Pons (tissue), 1 donor: ENCODE data around the gene PLD3.
"Not testable (repeated sequence)": the region's sequence is repeated elsewhere in the genome, so short reads cannot be mapped to it uniquely, and the experiment has no call there.

ENCODE experiments used
- DNase-seq: peaks from one replicate; pipeline ENCODE4 v3.0.0-alpha.2; 2016; ENCODE audit warnings: low spot score

Gene PLD3

GRCh38 chr19:40365010-40365409 lies 16.5 kb downstream of the PLD3 start:
- no peak for DNase-seq

GRCh38 chr19:40365613-40366401 lies 17.3 kb downstream of the PLD3 start:
- DNase-seq: peak; percentile 36

GRCh38 chr19:40366697-40367561 lies 18.4 kb downstream of the PLD3 start:
- no peak for DNase-seq

- DNase-seq: no peak
Observed at GRCh38 chr19:40367577-40368434, 19.3 kb downstream of the PLD3 start.

- DNase-seq: no peak
Observed at GRCh38 chr19:40369797-40370196, 21.3 kb downstream of the PLD3 start.

GRCh38 chr19:40370253-40370652 lies 21.8 kb downstream of the PLD3 start:
- DNase-seq: not testable (repeated sequence)

GRCh38 chr19:40370997-40371801 lies 22.7 kb downstream of the PLD3 start:
- no peak for DNase-seq

- no peak for DNase-seq
Observed at GRCh38 chr19:40371802-40372122, 23.3 kb downstream of the PLD3 start.

GRCh38 chr19:40374084-40374483 lies 25.6 kb downstream of the PLD3 start:
- no peak for DNase-seq

GRCh38 chr19:40376286-40376862 lies 27.9 kb downstream of the PLD3 start:
- no peak for DNase-seq

GRCh38 chr19:40377876-40378385 lies 29.4 kb downstream of the PLD3 start:
- no peak for DNase-seq

GRCh38 chr19:40378509-40378908 lies 30.0 kb downstream of the PLD3 start:
- DNase-seq: no peak

GRCh38 chr19:40379446-40380198 lies 31.1 kb downstream of the PLD3 start:
- DNase-seq: no peak

- DNase-seq: no peak
Observed at GRCh38 chr19:40380199-40381037, 31.9 kb downstream of the PLD3 start.

GRCh38 chr19:40381321-40381720 lies 32.8 kb downstream of the PLD3 start:
- DNase-seq: no peak

- DNase-seq: no peak
Observed at GRCh38 chr19:40383668-40384248, 35.3 kb downstream of the PLD3 start.

- no peak for DNase-seq
Observed at GRCh38 chr19:40387155-40387554, 38.7 kb downstream of the PLD3 start.

GRCh38 chr19:40388481-40388880 lies 40.0 kb downstream of the PLD3 start:
- DNase-seq: no peak
